Mesenchymal stem cell (in vitro differentiated cells and primary cell): ENCODE measurements around the gene TMPRSS6.
A peak's percentile ranks its signal among the peaks of the same experiment; 100 is the strongest.

ENCODE experiments used
- DNase-seq: peaks from one replicate; pipeline ENCODE4 v3.0.0-alpha.2; 2013
- H2AFZ ChIP-seq: one replicate; pipeline ENCODE4 v1.6.1; 2013; ENCODE audit warnings: low read depth, mild to moderate bottlenecking, control low read depth, inconsistent platforms, low read length, moderate library complexity
- H2AK5ac ChIP-seq: 2 replicates; pipeline ENCODE4 v1.6.1; 2013; ENCODE audit warnings: low read length, moderate library complexity, mild to moderate bottlenecking, inconsistent platforms; ENCODE audit not compliant: severe bottlenecking
- H2BK120ac ChIP-seq: one replicate; pipeline ENCODE4 v1.6.1; 2013; ENCODE audit warnings: low read depth, mild to moderate bottlenecking, inconsistent platforms, low read length, moderate library complexity
- H2BK12ac ChIP-seq, 2 experiments: one replicate each; pipeline ENCODE4 v1.6.1; 2013; ENCODE audit warnings: inconsistent platforms in 2 of 2, low read length in 2 of 2, mild to moderate bottlenecking in 2 of 2, moderate library complexity in 2 of 2, control low read depth in 1 of 2
- H2BK15ac ChIP-seq: one replicate; pipeline ENCODE4 v1.6.1; 2013; ENCODE audit warnings: mild to moderate bottlenecking, low read depth, inconsistent platforms; ENCODE audit not compliant: poor library complexity, severe bottlenecking
- H2BK5ac ChIP-seq: 2 replicates; pipeline ENCODE4 v1.6.1; 2013; ENCODE audit warnings: low read depth, mild to moderate bottlenecking, low read length, control low read depth, inconsistent platforms; ENCODE audit not compliant: poor library complexity, severe bottlenecking
- H3K14ac ChIP-seq, 2 experiments: one replicate each; pipeline ENCODE4 v1.6.1; 2013; ENCODE audit warnings: inconsistent platforms in 2 of 2, low read length in 2 of 2, control low read depth in 1 of 2, mild to moderate bottlenecking in 1 of 2, moderate library complexity in 1 of 2
- H3K18ac ChIP-seq, 2 experiments: one replicate each; pipeline ENCODE4 v1.6.1; 2013; ENCODE audit warnings: inconsistent platforms in 2 of 2, low read length in 2 of 2, control low read depth in 1 of 2, low read depth in 1 of 2, mild to moderate bottlenecking in 1 of 2
- H3K23ac ChIP-seq, 2 experiments: one replicate each; pipeline ENCODE4 v1.6.1; 2013; ENCODE audit warnings: inconsistent platforms in 2 of 2, low read length in 2 of 2, mild to moderate bottlenecking in 2 of 2, moderate library complexity in 2 of 2, control low read depth in 1 of 2
- H3K27ac ChIP-seq: 2 replicates; pipeline ENCODE4 v1.5.1; 2013; ENCODE audit warnings: mild to moderate bottlenecking, moderate library complexity, low read length, control low read depth, inconsistent platforms; ENCODE audit not compliant: poor library complexity, severe bottlenecking
- H3K27me3 ChIP-seq, 2 experiments: 2 replicates each; pipeline versions ENCODE4 v1.6.1 to v1.7.0; 2013; ENCODE audit warnings: low read length in 2 of 2, mild to moderate bottlenecking in 2 of 2, moderate library complexity in 2 of 2, control low read depth in 1 of 2, inconsistent platforms in 1 of 2; ENCODE audit not compliant: control insufficient read depth in 1 of 2, insufficient read depth in 1 of 2
- H3K36me3 ChIP-seq, 2 experiments: 2 replicates each; pipeline versions ENCODE4 v1.6.1 to v1.7.0; 2013; ENCODE audit warnings: low read length in 2 of 2, control low read depth in 1 of 2, inconsistent platforms in 1 of 2, low read depth in 1 of 2, mild to moderate bottlenecking in 1 of 2; ENCODE audit not compliant: insufficient read depth in 2 of 2, control insufficient read depth in 1 of 2
- H3K4ac ChIP-seq, 2 experiments: one replicate each; pipeline ENCODE4 v1.6.1; 2013; ENCODE audit warnings: inconsistent platforms in 2 of 2, low read length in 2 of 2, mild to moderate bottlenecking in 2 of 2, moderate library complexity in 2 of 2, control low read depth in 1 of 2, low read depth in 1 of 2
- H3K4me1 ChIP-seq: 2 replicates; pipeline ENCODE4 v1.6.1; 2013; ENCODE audit warnings: low read depth, low read length, control low read depth; ENCODE audit not compliant: control insufficient read depth, insufficient read depth
- H3K4me2 ChIP-seq: 2 replicates; pipeline ENCODE4 v1.6.1; 2013; ENCODE audit warnings: low read length, mild to moderate bottlenecking, inconsistent platforms; ENCODE audit not compliant: poor library complexity, severe bottlenecking
- H3K4me3 ChIP-seq, 2 experiments: 2 replicates each; pipeline versions ENCODE4 v1.5.1 to v1.7.0; 2013; ENCODE audit warnings: low read length in 2 of 2, mild to moderate bottlenecking in 2 of 2, control low read depth in 1 of 2, low read depth in 1 of 2; ENCODE audit not compliant: insufficient read depth in 1 of 2
- H3K79me1 ChIP-seq: replicated peaks from 2 replicates; pipeline ENCODE4 v1.6.1; 2013; ENCODE audit warnings: mild to moderate bottlenecking, control low read depth, low read length, inconsistent platforms; ENCODE audit not compliant: poor library complexity, severe bottlenecking
- H3K9ac ChIP-seq: 2 replicates; pipeline ENCODE4 v1.7.0; 2013; ENCODE audit warnings: mild to moderate bottlenecking, low read length, moderate library complexity
- H3K9me3 ChIP-seq: 2 replicates; pipeline ENCODE4 v1.7.0; 2013; ENCODE audit warnings: mild to moderate bottlenecking, low read length; ENCODE audit not compliant: control insufficient read depth
- H4K8ac ChIP-seq: one replicate; pipeline ENCODE4 v1.6.1; 2013; ENCODE audit warnings: inconsistent platforms, mild to moderate bottlenecking, low read length, moderate library complexity
- H4K91ac ChIP-seq: one replicate; pipeline ENCODE4 v1.6.1; 2013; ENCODE audit warnings: mild to moderate bottlenecking, low read length, inconsistent platforms
- WGBS: methylation state at CpG from one replicate; pipeline ENCODE4 v1.1.7; 2013; ENCODE audit warnings: mixed read lengths; 5-methylcytosine and 5-hydroxymethylcytosine counted together

Gene TMPRSS6

GRCh38 chr22:37045958-37046357, 63.6 kb downstream of the TMPRSS6 start:
- Histone ChIP-seq H3K14ac (no peak overlapping the region), H3K79me1 (no peaks in the 10 kb centered on the region), H3K27ac (no peak overlapping the region), H2AK5ac (no peak overlapping the region), H2BK15ac (no peak overlapping the region), H3K23ac (no peak overlapping the region), H3K9me3 (no peaks in the 10 kb centered on the region), H2BK120ac (no peak overlapping the region), H3K4me2 (no peak overlapping the region), H3K4me3 (no peak overlapping the region), H3K36me3 (no peaks in the 10 kb centered on the region), H3K4me1 (peaks cover 20% of the 10 kb centered on the region), H2BK12ac (no peak overlapping the region), H3K9ac (no peak overlapping the region), H4K8ac (no peak overlapping the region), H3K27me3 (peaks cover 6 to 9% of the 10 kb centered on the region in 2 experiments), H2AFZ (no peak overlapping the region), H3K4ac (no peak overlapping the region), H4K91ac (no peak overlapping the region), H2BK5ac (no peak overlapping the region), H3K18ac (no peak overlapping the region)
- peak; percentile 42 for DNase-seq
- WGBS: 50% methylated on average over 3 of the region's 4 CpGs

DNA sequence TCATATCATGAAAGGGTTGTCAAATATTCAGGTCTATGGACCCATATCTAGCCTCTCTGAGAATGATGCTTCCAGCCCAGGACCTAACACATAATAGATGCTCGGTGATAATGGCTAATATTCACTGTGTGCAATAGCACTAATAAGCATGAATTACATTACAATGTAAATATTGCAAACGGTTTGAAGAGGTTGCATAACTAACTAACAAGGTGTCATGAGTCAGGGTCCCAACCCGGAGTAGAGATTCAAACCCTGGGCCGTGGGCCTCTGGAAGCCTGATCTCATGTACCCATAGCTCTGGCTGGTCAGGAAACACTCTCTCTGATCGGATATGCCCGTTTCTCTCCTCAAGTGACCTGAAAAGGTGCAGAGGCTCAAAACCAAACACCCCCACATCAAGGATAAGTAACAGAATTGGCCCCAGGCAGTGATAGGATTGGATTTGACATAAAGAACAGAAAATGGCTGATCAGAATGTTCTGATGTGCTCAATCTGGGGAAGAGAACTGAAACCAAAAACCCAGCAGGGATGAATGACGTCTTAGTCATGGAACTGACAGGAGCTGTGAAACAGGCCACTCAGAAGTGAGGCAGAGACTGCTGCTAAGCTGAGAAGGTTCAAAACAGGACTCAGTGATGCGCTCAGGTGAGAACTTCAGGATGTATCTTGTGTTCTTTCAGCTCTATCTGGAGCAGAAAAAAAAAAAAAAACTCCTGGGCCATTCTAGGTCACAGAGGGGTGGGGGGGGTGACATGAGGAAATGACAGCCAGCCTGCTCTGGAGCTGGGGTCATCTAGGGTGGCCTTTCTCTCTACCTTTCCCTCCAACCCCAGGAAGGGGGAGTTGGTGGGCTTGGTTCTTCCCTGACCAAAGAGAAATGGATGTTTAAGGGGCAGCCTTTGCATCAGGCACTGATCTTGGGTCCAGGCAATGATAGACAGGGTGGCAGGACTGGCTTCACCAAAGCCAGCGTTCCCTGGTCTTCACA, 64.6 kb downstream of the TMPRSS6 start:
- Histone ChIP-seq H3K79me1 (no peaks in the 10 kb centered on the region), H2BK5ac (no peak overlapping the region), H4K91ac (no peak overlapping the region), H3K4me3 (no peak overlapping the region), H2AK5ac (peak overlapping the region; percentile 67), H3K4me2 (no peak overlapping the region), H2BK120ac (no peak overlapping the region), H3K9me3 (no peaks in the 10 kb centered on the region), H3K9ac (no peak overlapping the region), H3K4ac (no peak overlapping the region), H2BK15ac (no peak overlapping the region), H3K14ac (no peak overlapping the region), H3K36me3 (no peaks in the 10 kb centered on the region), H3K4me1 (peaks cover 23% of the 10 kb centered on the region), H3K27ac (no peak overlapping the region), H2BK12ac (no peak overlapping the region), H3K27me3 (peaks cover 6 to 9% of the 10 kb centered on the region in 2 experiments), H4K8ac (no peak overlapping the region), H3K18ac (no peak overlapping the region), H3K23ac (no peak overlapping the region), H2AFZ (no peak overlapping the region)
- 80% methylated on average over 6 of the region's 9 CpGs for WGBS
- DNase-seq: no peak

GRCh38 chr22:37043828-37044538, 65.5 kb downstream of the TMPRSS6 start:
- Histone ChIP-seq H2AFZ (no peak overlapping the region), H4K91ac (no peak overlapping the region), H3K4me2 (no peak overlapping the region), H4K8ac (no peak overlapping the region), H3K18ac (no peak overlapping the region), H3K27ac (no peak overlapping the region), H2BK5ac (no peak overlapping the region), H2AK5ac (no peak overlapping the region), H3K23ac (no peak overlapping the region), H3K4me3 (no peak overlapping the region), H2BK120ac (no peak overlapping the region), H3K9ac (no peak overlapping the region), H3K79me1 (no peaks in the 10 kb centered on the region), H2BK15ac (no peak overlapping the region), H3K27me3 (peaks cover 6 to 9% of the 10 kb centered on the region in 2 experiments), H3K4ac (no peak overlapping the region), H2BK12ac (no peak overlapping the region), H3K4me1 (peaks cover 23% of the 10 kb centered on the region), H3K14ac (no peak overlapping the region), H3K9me3 (no peaks in the 10 kb centered on the region), H3K36me3 (no peaks in the 10 kb centered on the region)
- 62% methylated on average over 14 of the region's 17 CpGs for WGBS
- DNase-seq: peak; percentile 54

- Histone ChIP-seq H2AK5ac (no peak overlapping the region), H4K8ac (no peak overlapping the region), H3K79me1 (no peaks in the 10 kb centered on the region), H3K9ac (no peak overlapping the region), H3K4ac (no peak overlapping the region), H3K18ac (no peak overlapping the region), H3K36me3 (no peaks in the 10 kb centered on the region), H3K4me2 (no peak overlapping the region), H3K4me3 (no peak overlapping the region), H3K14ac (no peak overlapping the region), H2BK15ac (no peak overlapping the region), H2AFZ (no peak overlapping the region), H3K23ac (peak overlapping the region in 1 of 2 experiments; percentile 14), H2BK12ac (no peak overlapping the region), H3K4me1 (peaks cover 23% of the 10 kb centered on the region), H4K91ac (no peak overlapping the region), H2BK120ac (no peak overlapping the region), H3K27ac (no peak overlapping the region), H3K9me3 (no peaks in the 10 kb centered on the region), H2BK5ac (no peak overlapping the region), H3K27me3 (peaks cover 6 to 9% of the 10 kb centered on the region in 2 experiments)
- no peak for DNase-seq
- 78% methylated on average over 3 of the region's 7 CpGs for WGBS
Measured at GRCh38 chr22:37043209-37043827, 66.2 kb downstream of the TMPRSS6 start.
